ENCODE measurements around the gene CCDC92. TPM values are rescaled to one million over a fixed set of nuclear protein-coding genes. Genes with fewer than 3 reads are reported as not detected.

CCDC92 gene
- polyA plus RNA-seq, 3 donors = 4.4 to 11.6 (median 5.5) TPM

- H3K79me2 ChIP-seq (ENCODE audit: insufficient read depth, low read length) = no peaks in the 10 kb centered on the region
Observed at GRCh38 chr12:123888989-123889388, 83.6 kb downstream of the CCDC92 start.

GRCh38 chr12:123886931-123887582 is 85.6 kb downstream of the CCDC92 start:
- no peak overlapping the region for H3K4me3 Mint-ChIP-seq
- Histone ChIP-seq H3K27me3 (ENCODE audit: control insufficient read depth in 2 of 2, insufficient read depth in 2 of 2, low read length in 2 of 2) (no peaks in the 10 kb centered on the region), H3K4me3 (replicated peaks in 1 of 3; ENCODE audit: low read depth in 2 of 3, low read length in 3 of 3) (no peak overlapping the region), H3K9me3 (replicated peaks in 1 of 2; ENCODE audit: control insufficient read depth in 1 of 2, insufficient read depth in 1 of 2, low read length in 2 of 2) (no peaks in the 10 kb centered on the region), H2AFZ (ENCODE audit: insufficient read depth, low read depth, low read length, poor library complexity, severe bottlenecking) (no peak overlapping the region), H3K27ac (ENCODE audit: low read depth in 1 of 2, low read length in 2 of 2) (no peak overlapping the region), H3K36me3 (replicated peaks in 1 of 2; ENCODE audit: control insufficient read depth in 1 of 2, insufficient read depth in 2 of 2, low read length in 2 of 2) (no peaks in the 10 kb centered on the region), H3K79me2 (ENCODE audit: insufficient read depth, low read length) (no peaks in the 10 kb centered on the region), H3K4me1 (ENCODE audit: control insufficient read depth in 1 of 2, insufficient read depth in 2 of 2, low read length in 2 of 2) (peaks cover 0 to 6% of the 10 kb centered on the region in 2 donors), H3K4me2 (replicated peaks; ENCODE audit: extremely low read depth, low read length, poor library complexity, severe bottlenecking) (no peak overlapping the region), H4K20me1 (ENCODE audit: insufficient read depth, low read length) (no peaks in the 10 kb centered on the region), H3K9ac (ENCODE audit: insufficient read depth, low read length, poor library complexity, severe bottlenecking) (no peak overlapping the region)
- H3K4me1 Mint-ChIP-seq = peaks cover 28% of the 10 kb centered on the region
- 89% methylated on average over 16 of the region's 22 CpGs for WGBS (ENCODE audit: insufficient coverage)
- intact Hi-C loops (cut with micrococcal nuclease) = no loop called here
- no peak for TF ChIP-seq CTCF (IDR thresholded peaks at IDR 0.05)
- no peak overlapping the region for H3K27ac Mint-ChIP-seq
- no peaks in the 10 kb centered on the region for H3K36me3 Mint-ChIP-seq
- DNase-seq = no peak
- H3K27me3 Mint-ChIP-seq (ENCODE audit: low read depth in 3 of 3) = peaks cover 8 to 13% (median 10%) of the 10 kb centered on the region in 3 donors
- H3K9me3 Mint-ChIP-seq = peaks cover 0 to 8% (median 2%) of the 10 kb centered on the region in 7 donors

More at GRCh38 chr12:123888989-123889388, 83.6 kb downstream of the CCDC92 start:
- peak in 1 of 3 donors; percentile 8 for DNase-seq
- H3K9me3 ChIP-seq (replicated peaks in 1 of 2; ENCODE audit: control insufficient read depth in 1 of 2, insufficient read depth in 1 of 2, low read length in 2 of 2) = no peaks in the 10 kb centered on the region
- no peak overlapping the region for H3K9ac ChIP-seq (ENCODE audit: insufficient read depth, low read length, poor library complexity, severe bottlenecking)
- intact Hi-C loops (cut with micrococcal nuclease) = no loop called here
- no peaks in the 10 kb centered on the region for H3K36me3 ChIP-seq (replicated peaks in 1 of 2; ENCODE audit: control insufficient read depth in 1 of 2, insufficient read depth in 2 of 2, low read length in 2 of 2)
- no peak for TF ChIP-seq CTCF (IDR thresholded peaks at IDR 0.05)
- no peak overlapping the region for H3K27ac ChIP-seq (ENCODE audit: low read depth in 1 of 2, low read length in 2 of 2)
- H3K4me1 ChIP-seq (ENCODE audit: control insufficient read depth in 1 of 2, insufficient read depth in 2 of 2, low read length in 2 of 2) = peaks cover 0 to 6% of the 10 kb centered on the region in 2 donors
- Mint-ChIP-seq H3K36me3 (no peaks in the 10 kb centered on the region), H3K9me3 (peaks cover 0 to 8% (median 2%) of the 10 kb centered on the region in 7 donors), H3K27ac (no peak overlapping the region), H3K4me3 (no peak overlapping the region), H3K27me3 (ENCODE audit: low read depth in 3 of 3) (peaks cover 8 to 13% (median 10%) of the 10 kb centered on the region in 3 donors), H3K4me1 (peaks cover 28% of the 10 kb centered on the region)
- no peaks in the 10 kb centered on the region for H4K20me1 ChIP-seq (ENCODE audit: insufficient read depth, low read length)
- H3K4me3 ChIP-seq (replicated peaks in 1 of 3; ENCODE audit: low read depth in 2 of 3, low read length in 3 of 3) = no peak overlapping the region
- no peak overlapping the region for H3K4me2 ChIP-seq (replicated peaks; ENCODE audit: extremely low read depth, low read length, poor library complexity, severe bottlenecking)
- WGBS (ENCODE audit: insufficient coverage) = 40% methylated on average over 1 of the region's 12 CpGs
- no peak overlapping the region for H2AFZ ChIP-seq (ENCODE audit: insufficient read depth, low read depth, low read length, poor library complexity, severe bottlenecking)
- no peaks in the 10 kb centered on the region for H3K27me3 ChIP-seq (ENCODE audit: control insufficient read depth in 2 of 2, insufficient read depth in 2 of 2, low read length in 2 of 2)

All from CD14-positive monocyte (primary cell).